Esophagus muscularis mucosa (tissue), 3 donors: ENCODE measurements around the gene SAP30.

ENCODE experiments used
- POLR2A ChIP-seq: fragments of 450-650 bp; IDR thresholded peaks from one replicate; pipeline ENCODE4 v1.6.1; 2017; ENCODE audit warnings: antibody characterized with exemption, moderate library complexity, mild to moderate bottlenecking, low read depth
- POLR2AphosphoS5 ChIP-seq, 2 donors: sonication (generic); formaldehyde crosslinking; IDR thresholded peaks; one replicate each; pipeline ENCODE4 v1.6.1; 2017; ENCODE audit warnings: antibody characterized with exemption in 2 of 2
- TF ChIP-seq, protein P1 (sequence below), 3 experiments: fragments of 200-600 bp in 2 of 3; fragments of 450-650 bp in 1 of 3; sonication (generic) in 2 of 3; IDR thresholded peaks; one replicate each; pipeline ENCODE4 v1.5.1; 2017 to 2019; ENCODE audit warnings: antibody characterized with exemption in 3 of 3, mild to moderate bottlenecking in 2 of 3, moderate library complexity in 1 of 3

DNA sequence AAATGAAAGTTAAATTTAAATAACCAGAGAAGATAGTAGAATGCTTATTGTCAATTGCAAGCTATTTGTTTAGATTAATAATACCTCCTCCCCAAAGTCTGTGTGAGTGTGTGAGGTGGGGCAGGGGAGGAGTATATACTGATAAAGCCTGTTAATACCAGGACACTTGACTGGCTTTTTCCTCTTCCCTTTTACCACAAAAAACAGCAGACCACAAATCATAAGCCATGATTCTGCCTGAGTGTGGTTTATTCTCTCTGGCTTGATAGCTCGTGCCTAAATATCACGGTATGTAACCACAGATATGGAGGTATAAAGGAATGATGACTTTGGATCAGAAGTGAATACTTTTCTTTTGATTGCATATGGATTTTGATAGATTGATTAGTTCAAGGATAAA lies 50.0 kb downstream of the SAP30 start:
- TF ChIP-seq, protein P1, sequence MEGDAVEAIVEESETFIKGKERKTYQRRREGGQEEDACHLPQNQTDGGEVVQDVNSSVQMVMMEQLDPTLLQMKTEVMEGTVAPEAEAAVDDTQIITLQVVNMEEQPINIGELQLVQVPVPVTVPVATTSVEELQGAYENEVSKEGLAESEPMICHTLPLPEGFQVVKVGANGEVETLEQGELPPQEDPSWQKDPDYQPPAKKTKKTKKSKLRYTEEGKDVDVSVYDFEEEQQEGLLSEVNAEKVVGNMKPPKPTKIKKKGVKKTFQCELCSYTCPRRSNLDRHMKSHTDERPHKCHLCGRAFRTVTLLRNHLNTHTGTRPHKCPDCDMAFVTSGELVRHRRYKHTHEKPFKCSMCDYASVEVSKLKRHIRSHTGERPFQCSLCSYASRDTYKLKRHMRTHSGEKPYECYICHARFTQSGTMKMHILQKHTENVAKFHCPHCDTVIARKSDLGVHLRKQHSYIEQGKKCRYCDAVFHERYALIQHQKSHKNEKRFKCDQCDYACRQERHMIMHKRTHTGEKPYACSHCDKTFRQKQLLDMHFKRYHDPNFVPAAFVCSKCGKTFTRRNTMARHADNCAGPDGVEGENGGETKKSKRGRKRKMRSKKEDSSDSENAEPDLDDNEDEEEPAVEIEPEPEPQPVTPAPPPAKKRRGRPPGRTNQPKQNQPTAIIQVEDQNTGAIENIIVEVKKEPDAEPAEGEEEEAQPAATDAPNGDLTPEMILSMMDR (IDR thresholded peaks at IDR 0.05): no peak
- TF ChIP-seq POLR2AphosphoS5 (IDR thresholded peaks at IDR 0.05) (no peak), POLR2A (no peak)
